ENCODE measurements around the gene ABCF1.
A peak's percentile ranks its signal among the peaks of the same experiment; 100 is the strongest.
"Not testable (repeated sequence)": the region's sequence is repeated elsewhere in the genome, so short reads cannot be mapped to it uniquely, and the experiment has no call there.

Gene ABCF1

GRCh38 chr6:30571075-30571761 lies at the start of gene ABCF1:
TSS of gene ABCF1 (plus strand) at chr6:30571442. CDS start at chr6:30571488, 46 bp downstream.
- peak; percentile 99 for DNase-seq

- not testable (repeated sequence) for DNase-seq
These were observed 49.3 kb upstream of the ABCF1 start for GRCh38 chr6:30521952-30522351.

DNA sequence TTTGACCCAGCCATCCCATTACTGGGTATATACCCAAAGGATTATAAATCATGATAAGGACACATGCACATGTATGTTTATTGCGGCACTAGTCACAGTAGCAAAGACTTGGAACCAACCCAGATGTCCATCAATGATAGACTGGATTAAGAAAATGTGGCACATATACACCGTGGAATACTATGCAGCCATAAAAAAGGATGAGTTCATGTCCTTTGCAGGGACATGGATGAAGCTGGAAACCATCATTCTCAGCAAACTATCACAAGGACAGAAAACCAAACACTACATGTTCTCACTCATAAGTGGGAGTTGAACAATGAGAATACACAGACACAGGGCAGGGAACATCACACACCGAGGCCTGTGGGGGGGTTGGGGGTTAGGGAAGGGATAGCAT lies 44.8 kb upstream of the ABCF1 start:
- not testable (repeated sequence) for DNase-seq

DNA sequence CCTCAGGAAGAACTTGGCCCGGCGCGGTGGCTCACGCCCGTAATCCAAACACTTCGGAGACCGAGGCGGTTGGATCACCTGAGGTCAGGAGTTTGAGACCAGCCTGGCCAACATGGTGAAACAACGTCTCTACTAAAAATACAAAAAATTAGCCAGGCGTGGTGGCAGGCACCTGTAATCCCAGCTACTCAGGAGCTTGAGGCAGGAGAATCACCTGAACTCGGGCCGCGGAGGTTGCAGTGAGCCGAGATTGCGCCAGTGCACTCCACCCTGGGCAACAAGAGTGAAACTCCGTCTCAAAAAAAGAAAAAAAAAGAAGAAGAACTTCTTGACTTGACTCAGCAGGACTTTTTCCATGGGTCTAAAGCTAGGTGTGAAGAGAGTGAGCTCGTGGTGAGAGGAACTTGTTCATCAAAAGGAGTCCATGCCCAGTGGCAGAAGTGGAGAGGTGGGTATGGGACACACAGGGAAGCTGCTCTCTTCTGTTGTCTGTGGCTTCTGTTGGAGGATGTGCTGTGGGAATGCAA lies 41.8 kb upstream of the ABCF1 start:
- DNase-seq = peak; percentile 66

DNA sequence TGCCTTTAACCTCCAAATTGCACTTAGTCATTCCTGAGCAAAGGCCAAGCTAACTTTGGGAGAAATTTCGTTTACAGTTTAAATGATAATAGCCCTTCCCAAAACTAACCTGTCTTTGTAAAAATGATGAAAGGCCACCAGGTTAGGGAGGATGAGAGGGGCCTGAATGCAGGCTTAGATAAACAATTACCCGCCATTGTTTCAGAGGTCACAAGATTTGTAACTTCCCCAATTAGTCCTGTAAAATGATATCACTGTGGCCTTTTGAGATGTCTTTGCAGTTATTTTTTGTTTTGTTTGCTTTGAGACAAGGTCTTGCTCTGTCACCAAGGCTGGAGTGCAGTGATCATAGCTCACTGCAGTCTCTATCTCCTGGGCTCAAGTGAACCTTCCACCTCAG lies 41.2 kb upstream of the ABCF1 start:
- DNase-seq = peak; percentile 78

DNA sequence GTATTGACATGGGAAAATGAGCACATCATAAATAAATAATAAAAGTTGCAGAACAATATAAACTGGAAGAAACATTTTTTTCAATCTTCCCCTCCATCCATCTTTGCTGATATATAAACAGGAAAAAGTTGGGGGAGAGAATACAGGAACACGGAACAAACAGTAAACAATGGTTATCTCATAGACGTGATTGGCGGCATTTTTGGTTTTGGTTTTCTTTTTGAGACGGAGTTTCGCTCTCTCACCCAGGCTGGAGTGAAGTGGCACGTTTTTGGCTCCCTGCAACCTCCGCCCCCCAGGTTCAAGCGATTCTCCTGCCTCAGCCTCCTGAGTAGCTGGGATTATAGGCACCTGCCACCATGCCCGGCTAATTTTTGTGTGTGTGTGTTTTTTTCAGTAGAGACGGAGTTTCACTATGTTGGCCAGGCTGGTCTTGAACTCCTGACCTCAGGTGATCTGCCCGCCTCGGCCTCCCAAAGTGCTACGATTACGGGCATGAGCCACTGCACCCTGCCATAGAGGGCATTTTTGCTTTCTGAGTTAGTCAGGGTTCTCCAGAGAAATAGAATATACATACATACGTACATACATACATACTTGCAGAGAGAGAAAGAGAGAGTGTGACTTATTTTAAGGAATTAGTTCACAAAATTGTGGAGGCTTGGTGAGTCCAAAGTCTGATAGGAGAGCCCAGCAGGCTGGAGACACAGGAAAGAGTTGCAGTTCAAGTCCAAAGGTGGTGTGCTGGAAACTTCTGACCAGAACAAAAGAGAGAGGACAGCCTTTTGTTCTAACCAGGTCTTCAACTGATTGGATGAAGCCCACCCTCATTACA lies 37.6 kb upstream of the ABCF1 start:
- no peak for DNase-seq

GRCh38 chr6:30537931-30538330 lies 33.3 kb upstream of the ABCF1 start:
- DNase-seq = peak; percentile 49

GRCh38 chr6:30541515-30542403 lies 29.5 kb upstream of the ABCF1 start:
- DNase-seq = peak; percentile 89

- DNase-seq = no peak
These were observed 28.9 kb upstream of the ABCF1 start for GRCh38 chr6:30542404-30542725.

DNA sequence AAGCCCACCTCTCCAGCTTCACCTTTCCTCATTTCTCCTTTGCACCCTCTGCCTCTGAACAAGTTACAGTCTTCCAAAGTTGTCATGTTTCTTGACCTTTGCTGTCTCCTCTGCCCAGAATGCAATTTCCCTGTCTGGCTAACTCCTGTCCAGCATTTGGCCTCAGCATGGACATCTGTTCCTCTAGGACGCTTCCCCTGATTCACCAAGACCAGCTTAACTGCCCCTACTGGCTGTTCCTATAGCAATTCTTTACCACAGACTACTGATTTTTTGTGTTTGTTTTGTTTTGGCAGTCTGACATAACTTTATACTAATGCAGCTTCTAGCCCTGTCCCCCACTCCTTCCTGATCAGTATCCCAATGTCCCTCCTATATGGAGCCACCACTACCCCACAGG lies 28.3 kb upstream of the ABCF1 start:
- no peak for DNase-seq

DNA sequence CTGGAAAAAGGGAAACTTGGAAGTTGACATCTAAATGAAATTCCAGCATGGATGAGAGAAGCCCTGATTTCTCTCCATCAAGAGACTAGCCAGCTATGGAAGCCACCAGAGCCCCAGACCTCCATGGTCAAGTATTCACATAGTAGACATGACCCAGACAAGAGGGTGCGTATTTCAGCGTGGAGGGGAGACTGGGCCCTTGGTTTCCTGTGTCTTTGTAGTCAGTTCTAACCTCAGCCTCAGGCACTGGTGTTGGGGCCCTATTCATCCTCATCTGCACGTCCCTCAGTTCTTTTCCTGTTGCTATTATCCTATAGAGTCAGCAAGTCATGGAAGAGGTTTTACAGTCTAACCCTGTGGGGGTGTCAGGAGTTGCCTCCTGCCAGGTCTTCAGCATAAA lies 27.4 kb upstream of the ABCF1 start:
- no peak for DNase-seq

DNA sequence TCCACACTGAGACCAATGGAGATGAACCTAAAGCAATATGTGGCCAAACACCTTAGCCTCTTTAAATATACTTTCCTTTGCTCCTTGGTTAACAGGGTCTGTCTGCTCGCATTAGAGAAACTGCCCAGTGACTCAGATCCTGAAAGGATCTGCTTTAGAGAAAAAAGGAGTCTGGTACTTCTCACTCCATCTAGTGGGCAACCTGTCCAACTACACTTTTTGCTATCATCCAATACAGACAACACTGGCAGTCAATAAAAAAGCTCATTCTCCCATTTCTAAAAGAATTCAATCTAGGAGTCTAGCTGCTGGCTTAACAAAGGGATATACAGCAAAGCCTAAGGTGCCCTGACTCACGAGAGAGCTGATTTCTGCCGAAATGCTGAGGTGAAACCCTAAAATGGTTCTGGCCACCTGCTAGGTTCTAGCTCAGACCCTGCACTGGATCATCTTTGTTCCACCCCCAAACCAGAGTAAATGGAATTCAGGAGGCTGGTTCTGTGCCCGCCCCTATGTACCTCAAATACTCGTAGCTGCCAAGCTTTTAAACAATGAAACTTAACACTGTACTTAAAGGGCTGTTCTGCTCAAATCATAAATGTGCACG lies 26.5 kb upstream of the ABCF1 start:
- peak; percentile 76 for DNase-seq

- DNase-seq = no peak
These were observed 23.8 kb upstream of the ABCF1 start for GRCh38 chr6:30547454-30547853.

DNA sequence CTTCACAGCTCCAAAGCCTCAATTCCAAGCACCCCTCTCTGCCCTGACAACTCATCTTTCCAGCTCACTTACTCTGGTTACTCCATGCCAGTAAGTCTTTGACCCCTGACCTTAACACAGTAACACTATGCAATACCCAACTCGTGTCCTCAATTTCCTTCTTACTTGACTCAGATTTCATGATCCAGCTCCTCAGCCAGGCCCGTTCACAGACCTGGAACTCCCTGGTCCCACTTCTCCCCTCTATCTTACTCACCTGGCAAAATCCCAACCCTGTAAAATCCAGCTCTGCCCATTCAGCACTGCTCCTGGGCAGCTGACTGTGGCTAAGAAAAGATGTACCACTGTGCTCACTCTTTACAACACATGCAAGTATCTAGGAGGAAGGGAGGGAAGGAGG lies 22.9 kb upstream of the ABCF1 start:
- DNase-seq = no peak

DNA sequence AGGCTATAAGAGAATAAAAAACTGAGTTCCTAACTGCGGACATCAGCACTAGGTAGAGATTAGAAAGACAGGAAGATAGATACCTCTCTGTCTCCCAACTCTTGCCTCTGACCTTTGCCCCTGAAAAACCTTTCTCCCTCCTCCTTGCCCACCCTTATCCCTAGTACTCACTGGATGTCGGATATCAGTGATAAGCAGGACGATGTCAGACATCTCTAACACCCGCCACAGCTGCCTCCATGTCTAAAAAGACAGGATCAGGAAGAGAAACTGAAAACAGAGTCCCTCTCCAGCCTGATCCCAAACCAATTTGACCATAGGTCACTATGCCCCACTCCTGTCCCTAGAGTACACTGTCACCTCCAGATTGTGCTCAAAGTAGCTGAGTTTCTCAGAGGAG lies 16.8 kb upstream of the ABCF1 start:
- DNase-seq = no peak

DNA sequence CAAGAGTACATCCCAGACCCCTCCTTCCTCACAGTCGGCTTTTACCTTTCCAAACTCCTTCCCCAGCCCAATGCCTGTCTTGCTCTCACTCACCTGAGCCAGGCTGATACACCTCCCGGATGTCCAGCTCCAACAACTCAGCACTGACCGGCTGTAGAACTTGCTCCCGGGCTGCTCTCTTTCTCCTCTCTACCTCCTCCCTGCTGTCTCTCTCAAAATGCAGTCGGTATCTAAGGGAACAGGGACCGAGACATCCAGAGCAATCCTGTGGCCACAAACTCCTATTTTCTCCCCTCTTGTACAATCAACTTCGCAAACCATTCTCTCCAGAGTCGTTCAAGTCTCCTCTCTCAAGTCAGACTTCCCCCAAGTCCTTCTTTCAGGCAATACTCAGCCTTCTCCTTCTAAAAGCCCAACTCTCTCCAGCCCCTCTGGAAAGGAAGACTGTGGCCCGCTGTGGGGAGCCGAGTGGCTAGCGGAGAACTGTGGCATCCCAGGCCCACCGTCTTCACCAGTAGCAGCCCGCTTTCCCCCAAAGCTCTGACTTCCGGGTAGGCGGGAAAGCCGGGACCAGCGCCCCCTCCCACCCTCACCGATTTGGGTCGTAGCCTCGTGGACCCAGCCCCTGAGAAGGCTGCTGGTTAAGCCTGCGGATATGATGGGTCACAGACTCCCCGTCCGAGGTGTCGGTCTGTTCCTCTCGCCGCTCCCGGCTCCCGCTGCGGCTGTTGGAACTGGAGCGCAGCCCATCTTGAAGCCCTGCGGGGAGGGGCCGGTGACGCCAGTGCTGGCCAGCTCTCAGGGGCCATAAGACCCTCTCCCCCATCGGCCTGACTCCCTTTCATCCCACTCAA lies 16.1 kb upstream of the ABCF1 start:
- no peak for DNase-seq

GRCh38 chr6:30555816-30556065 lies 15.5 kb upstream of the ABCF1 start:
- DNase-seq = no peak

DNA sequence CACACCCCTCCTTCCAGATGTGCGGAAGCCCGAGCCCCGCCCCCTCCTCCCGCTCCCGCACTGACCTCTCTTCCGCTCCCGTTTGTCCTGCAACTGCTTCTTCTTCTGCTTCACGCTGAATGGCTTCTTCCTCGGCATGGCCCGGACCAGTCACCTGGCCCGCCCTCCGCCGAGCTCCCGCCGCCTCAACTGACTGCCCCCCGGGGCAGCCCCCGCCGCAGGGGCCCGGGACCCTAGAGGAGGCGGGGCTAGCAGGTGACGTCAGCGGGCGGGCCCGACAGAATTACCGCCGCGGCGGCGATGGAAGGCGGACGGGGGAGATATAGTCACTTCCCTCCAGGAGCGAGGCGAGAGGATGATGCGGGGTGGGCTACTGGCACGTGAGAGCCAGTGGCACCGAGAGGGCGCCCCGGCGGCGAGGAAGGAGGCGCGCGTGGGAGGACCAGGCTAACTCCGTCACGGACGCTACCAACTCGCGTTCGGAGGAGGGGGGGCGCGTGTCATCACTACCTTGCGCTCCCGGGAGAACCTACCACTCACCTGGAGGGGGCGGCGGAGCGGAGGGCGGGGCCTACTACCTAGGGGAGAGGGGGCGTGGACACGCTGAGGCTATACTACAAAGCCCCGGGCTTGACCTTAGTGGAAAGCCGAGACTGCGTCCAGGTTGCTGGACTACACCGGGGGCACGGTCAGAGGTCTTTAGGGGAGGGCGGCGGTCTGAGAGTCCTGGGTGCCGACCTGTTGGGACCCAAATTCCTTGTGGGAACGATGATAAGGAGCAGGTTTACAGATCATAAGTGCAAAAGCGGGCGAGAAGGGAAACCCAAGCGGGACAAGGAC lies 15.0 kb upstream of the ABCF1 start, which contains the start of gene GNL1:
Gene GNL1, minus strand, starts transcription at position 424 of the 840 bp plus-strand sequence. Its CDS starts 286 bp downstream, at position 138.
- peak; percentile 91 for DNase-seq

DNA sequence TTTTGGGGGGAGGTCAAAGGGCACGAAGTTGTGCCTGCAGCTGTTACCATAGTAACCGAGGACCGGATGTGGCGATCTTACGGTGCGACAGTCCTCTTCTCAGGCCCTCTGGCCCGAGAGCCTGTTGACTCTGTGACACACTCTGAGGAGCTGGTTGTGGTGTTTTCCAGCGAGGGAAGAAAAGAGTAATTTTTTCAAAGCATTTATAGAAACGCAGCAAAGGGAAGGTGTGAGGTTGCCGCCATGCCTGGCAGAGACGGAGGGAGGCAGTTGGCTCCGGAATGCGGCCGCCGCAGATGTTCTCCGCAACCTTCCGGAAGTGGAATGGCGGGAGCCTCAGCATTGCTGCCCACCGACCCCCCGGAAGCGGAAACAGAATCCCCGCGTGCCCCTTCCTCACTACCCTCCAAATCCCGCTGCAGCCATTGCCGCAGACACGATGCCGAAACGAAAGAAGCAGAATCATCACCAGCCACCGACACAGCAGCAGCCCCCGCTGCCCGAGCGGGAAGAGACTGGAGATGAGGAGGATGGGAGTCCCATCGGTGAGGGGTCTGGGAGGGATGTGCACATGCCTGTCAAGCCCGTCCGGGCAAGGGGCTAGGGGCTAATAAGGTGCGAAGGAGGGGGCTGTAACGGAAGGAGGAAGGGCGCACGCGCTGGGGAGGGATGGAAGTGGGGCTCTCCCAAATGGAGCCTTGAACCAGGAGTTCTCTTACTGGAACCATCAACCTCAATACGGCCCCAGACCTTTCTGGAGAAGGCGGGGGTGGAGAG lies 14.1 kb upstream of the ABCF1 start, which contains the start of gene PRR3:
Gene PRR3, plus strand, starts transcription at position 390 of the 777 bp plus-strand sequence. Its CDS starts 50 bp downstream, at position 440.
- DNase-seq = peak; percentile 94

DNA sequence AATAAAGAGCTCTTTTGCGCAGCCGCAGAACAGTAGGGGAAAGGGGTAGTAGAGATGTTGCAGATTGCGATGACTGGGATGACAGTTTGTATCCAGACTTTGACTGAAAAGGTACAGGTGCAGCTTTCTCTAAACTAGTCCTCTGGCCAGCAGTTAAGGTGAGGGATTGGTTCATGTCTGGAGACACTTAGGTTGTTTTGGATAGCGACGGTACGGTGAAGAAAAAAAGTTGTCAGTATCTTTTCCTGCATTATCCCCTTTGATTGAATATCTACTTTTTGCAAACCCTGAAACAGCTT lies 13.6 kb upstream of the ABCF1 start:
- peak; percentile 73 for DNase-seq
